Bronchial epithelial cell (primary cell): ENCODE measurements around the gene SH3BP4. TPM values are rescaled to one million over a fixed set of nuclear protein-coding genes. Genes with fewer than 3 reads are reported as not detected.

Experiments
- DNase-seq: peaks from one replicate; pipeline ENCODE4 v3.0.0-alpha.2; 2010; ENCODE audit warnings: low read depth
- FAIRE-seq: peaks from 2 replicates; lab custom pipeline; 2011; peaks lifted over from hg19 to GRCh38; lab: Jason Lieb, UNC
- H3K27me3 ChIP-seq: 2 replicates; pipeline ENCODE4 v1.5.1; 2011; ENCODE audit warnings: low read length; ENCODE audit not compliant: control insufficient read depth, insufficient read depth
- H3K36me3 ChIP-seq: 2 replicates; pipeline ENCODE4 v1.5.1; 2011; ENCODE audit warnings: low read length; ENCODE audit not compliant: control insufficient read depth, insufficient read depth
- H3K4me3 ChIP-seq: 2 replicates; pipeline ENCODE4 v1.5.1; 2011; ENCODE audit warnings: mild to moderate bottlenecking, low read depth, low read length, control low read depth
- CTCF ChIP-seq: IDR thresholded peaks from 2 replicates; pipeline ENCODE4 v1.5.1; 2011; ENCODE audit warnings: mild to moderate bottlenecking, moderate library complexity, low read length, control low read depth, inconsistent platforms; ENCODE audit not compliant: insufficient read depth, severe bottlenecking
- total RNA-seq: library from RNA; depleted of rRNA; stranded (reverse); fragments of >200 nt; gene quantifications from 2 replicates; pipeline ENCODE4 v1.2.1, GENCODE V29; 2014

Gene SH3BP4
- total RNA-seq, 1 donor from 2014 or later: 22.1 TPM

GRCh38 chr2:235026649-235027557 is 75.1 kb downstream of the SH3BP4 start:
- TF ChIP-seq CTCF: no peak
- Histone ChIP-seq H3K36me3 (peaks cover 2% of the 10 kb centered on the region), H3K27me3 (no peaks in the 10 kb centered on the region), H3K4me3 (peak overlapping the region; percentile 38)
- DNase-seq (peak; percentile 99), FAIRE-seq (peak; percentile 99)

GRCh38 chr2:235027558-235028214 is 75.9 kb downstream of the SH3BP4 start:
- peaks cover 6% of the 10 kb centered on the region for H3K36me3 ChIP-seq
- H3K4me3 ChIP-seq: peak overlapping the region; percentile 38
- FAIRE-seq (peak; percentile 96), DNase-seq (peak; percentile 86)
- TF ChIP-seq CTCF: no peak
- H3K27me3 ChIP-seq: no peaks in the 10 kb centered on the region

DNA sequence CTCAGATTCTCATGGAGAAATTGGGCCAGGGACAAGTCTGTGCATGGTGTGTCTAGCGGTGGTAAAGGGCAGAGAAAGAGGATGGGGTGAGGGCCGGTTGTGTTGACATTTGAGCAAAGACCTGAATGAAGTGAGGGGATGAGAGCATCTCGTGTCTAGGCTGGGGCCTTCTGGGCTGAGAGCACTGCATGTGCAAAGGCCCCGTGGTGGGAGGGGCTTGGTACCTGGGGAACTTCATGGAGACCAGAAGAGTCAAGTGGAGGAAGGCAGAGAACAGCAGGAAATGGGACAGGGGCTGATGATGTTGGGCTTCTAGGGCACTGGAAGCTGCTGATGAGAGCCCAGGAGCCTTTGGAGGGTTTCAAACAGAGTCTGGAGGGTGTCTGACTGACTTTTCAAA is 76.8 kb downstream of the SH3BP4 start:
- no peak for FAIRE-seq
- no peak for TF ChIP-seq CTCF
- no peak overlapping the region for H3K4me3 ChIP-seq

GRCh38 chr2:235029054-235029453 is 77.2 kb downstream of the SH3BP4 start:
- DNase-seq (no peak), FAIRE-seq (no peak)
- Histone ChIP-seq H3K36me3 (peaks cover 10% of the 10 kb centered on the region), H3K27me3 (no peaks in the 10 kb centered on the region), H3K4me3 (no peak overlapping the region)
- TF ChIP-seq CTCF: no peak

More for the DNA sequence above, 76.8 kb downstream of the SH3BP4 start:
- DNase-seq: no peak
- Histone ChIP-seq H3K27me3 (no peaks in the 10 kb centered on the region), H3K36me3 (peaks cover 10% of the 10 kb centered on the region)

DNA sequence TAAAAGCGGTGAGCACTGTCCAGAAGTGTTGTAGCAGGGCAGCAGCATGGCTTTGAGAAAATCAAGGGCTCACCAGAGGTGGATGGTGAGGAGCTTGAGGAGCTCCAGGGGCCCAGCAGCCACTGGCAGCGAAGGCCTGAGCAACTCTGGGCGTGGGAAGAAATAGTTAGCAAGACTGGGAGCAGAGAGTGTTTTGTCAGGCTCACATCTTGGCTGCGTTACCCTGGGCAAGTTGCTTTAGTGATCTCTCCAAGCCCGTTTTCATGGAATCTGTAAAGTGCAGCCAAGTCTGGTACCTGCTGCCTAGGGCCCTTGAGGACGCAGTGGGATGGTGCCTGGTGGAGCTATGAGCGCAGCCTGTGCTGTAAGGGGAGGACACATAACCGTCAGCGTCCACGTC is 78.3 kb downstream of the SH3BP4 start:
- Histone ChIP-seq H3K4me3 (no peak overlapping the region), H3K36me3 (peaks cover 15% of the 10 kb centered on the region), H3K27me3 (no peaks in the 10 kb centered on the region)
- DNase-seq (no peak), FAIRE-seq (peak; percentile 18)
- TF ChIP-seq CTCF: no peak
